Lower leg skin (tissue), 4 donors: ENCODE data around the gene WASF1. TPM values are rescaled to one million over a fixed set of nuclear protein-coding genes. Genes with fewer than 3 reads are reported as not detected.
"Not testable (repeated sequence)": the region's sequence is repeated elsewhere in the genome, so short reads cannot be mapped to it uniquely, and the experiment has no call there.

Source experiments
- DNase-seq, 2 donors: peaks; one replicate each; pipeline ENCODE4 v3.0.0-alpha.2; 2019; ENCODE audit warnings: low spot score in 2 of 2
- H3K4me3 ChIP-seq: fragments of 200-600 bp; sonication (generic); 2 replicates; pipeline ENCODE4 v1.5.1; 2017; ENCODE audit warnings: mild to moderate bottlenecking, low read depth; ENCODE audit not compliant: poor library complexity, severe bottlenecking
- CTCF ChIP-seq, 3 donors: fragments of 450-650 bp; IDR thresholded peaks; one replicate each; pipeline ENCODE4 v1.5.1; 2016; ENCODE audit warnings: antibody characterized with exemption in 3 of 3, mild to moderate bottlenecking in 3 of 3, moderate library complexity in 2 of 3
- POLR2A ChIP-seq, 2 donors: fragments of 450-650 bp; IDR thresholded peaks; one replicate each; pipeline ENCODE4 v1.6.1; 2016 to 2017; ENCODE audit warnings: antibody characterized with exemption in 2 of 2, mild to moderate bottlenecking in 1 of 2, moderate library complexity in 1 of 2
- WGBS, 2 donors: methylation state at CpG; one replicate each; pipeline ENCODE4 v1.1.5; 2018; 5-methylcytosine and 5-hydroxymethylcytosine counted together
- intact Hi-C: fragments of 100-400 bp; cut with DNase I; formaldehyde crosslinking; loops from one replicate; pipeline ENCODE4 v1.15.0; 2023; ENCODE audit warnings: low total_unique reads
- total RNA-seq, 4 donors: library from RNA; depleted of rRNA; stranded (reverse); fragments of >200 nt; gene quantifications; one replicate each; pipeline ENCODE4 v1.1.0, GENCODE V29; 2016

The WASF1 gene
- total RNA-seq, 4 donors from 2014 or later = 3.2 to 8.6 (median 7.6) TPM

- H3K4me3 ChIP-seq = no peak overlapping the region
- intact Hi-C loops = no loop called here
- no peak for TF ChIP-seq CTCF (IDR thresholded peaks at IDR 0.05)
- TF ChIP-seq POLR2A (IDR thresholded peaks at IDR 0.05) = no peak
- no peak for DNase-seq
- WGBS, 2 donors = 80 to 88% methylated on average over 1 of the region's 1 CpG
Observed at GRCh38 chr6:110083875-110084585, 95.4 kb downstream of the WASF1 start.

GRCh38 chr6:110075406-110075805, 104.1 kb downstream of the WASF1 start:
- intact Hi-C loops = no loop called here
- TF ChIP-seq POLR2A (IDR thresholded peaks at IDR 0.05) (no peak), CTCF (IDR thresholded peaks at IDR 0.05) (no peak)
- WGBS, 2 donors = 73 to 85% methylated on average over 1 of the region's 1 CpG
- no peak for DNase-seq
- no peak overlapping the region for H3K4me3 ChIP-seq

GRCh38 chr6:110073474-110073873, 106.0 kb downstream of the WASF1 start:
- intact Hi-C loops, H3K4me3 ChIP-seq, DNase-seq: not testable (repeated sequence)

- intact Hi-C loops = no loop called here
Observed at GRCh38 chr6:110068592-110068967, 110.9 kb downstream of the WASF1 start.

GRCh38 chr6:110067837-110068591, 111.5 kb downstream of the WASF1 start:
- TF ChIP-seq CTCF (IDR thresholded peaks at IDR 0.05) (no peak), POLR2A (IDR thresholded peaks at IDR 0.05) (no peak)

More at GRCh38 chr6:110068592-110068967, 110.9 kb downstream of the WASF1 start:
- no peak for TF ChIP-seq CTCF (IDR thresholded peaks at IDR 0.05)
- no peak for TF ChIP-seq POLR2A (IDR thresholded peaks at IDR 0.05)
- no peak overlapping the region for H3K4me3 ChIP-seq
- WGBS, 2 donors = 72 to 77% methylated on average over 8 of the region's 8 CpGs
- no peak for DNase-seq

GRCh38 chr6:110064744-110065524, 114.5 kb downstream of the WASF1 start:
- 87% methylated on average over 5 of the region's 5 CpGs for WGBS, 2 donors
- TF ChIP-seq POLR2A (IDR thresholded peaks at IDR 0.05) (no peak), CTCF (IDR thresholded peaks at IDR 0.05) (no peak)
- DNase-seq = no peak
- no peak overlapping the region for H3K4me3 ChIP-seq
- intact Hi-C loops = no loop called here

More at GRCh38 chr6:110067837-110068591, 111.5 kb downstream of the WASF1 start:
- 63 to 66% methylated on average over 6 of the region's 6 CpGs for WGBS, 2 donors
- no peak overlapping the region for H3K4me3 ChIP-seq
- no peak for DNase-seq
- intact Hi-C loops = no loop called here
